ENCODE data around the gene SP7. TPM values are rescaled to one million over a fixed set of nuclear protein-coding genes. Genes with fewer than 3 reads are reported as not detected.

SP7 gene
- total and polyA plus RNA-seq, 2 donors (not counting 3 experiments of a cell fraction or from before 2014, with no cell fraction given): not detected

DNA sequence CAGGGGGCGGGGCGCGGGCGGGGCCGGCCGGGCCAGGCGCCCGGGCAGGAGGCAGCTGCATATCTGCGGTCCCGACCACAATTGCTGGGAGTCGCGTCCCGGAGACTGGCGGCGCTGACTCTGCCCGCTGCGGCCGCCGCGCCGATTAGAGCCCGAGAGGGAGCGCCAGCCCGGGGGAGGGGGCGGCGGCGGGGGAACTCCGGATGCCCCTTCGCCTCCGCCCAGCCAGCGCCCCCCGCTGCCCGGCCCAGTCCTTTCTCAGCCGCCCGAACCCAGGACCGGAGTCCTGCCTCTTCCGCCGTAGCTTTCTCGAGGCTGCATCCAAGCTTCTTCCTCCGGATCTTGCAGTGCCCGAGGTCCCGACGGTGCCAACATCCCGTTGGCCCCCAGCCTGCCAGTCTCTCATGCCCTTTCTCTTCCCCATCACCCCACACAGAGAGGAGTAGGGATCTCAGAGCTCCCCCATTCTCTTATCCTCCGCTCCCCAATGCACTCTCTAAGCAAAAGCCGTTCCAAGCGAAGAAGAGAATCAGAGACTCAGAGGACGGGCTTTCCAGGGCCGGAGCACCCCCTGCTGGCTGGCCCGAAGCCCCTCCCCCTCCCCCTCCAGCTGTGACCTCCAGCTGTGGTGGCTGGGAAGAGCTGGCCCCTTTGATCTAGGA is 8.8 kb upstream of the SP7 start:
- dilution Hi-C loops (cut with MboI; ENCODE audit: extremely low pct_ligation_motif_present, low sequenced_read_pairs): no loop called here
- TF ChIP-seq POLR2A (IDR thresholded peaks at IDR 0.05; ENCODE audit: low read depth, low read length) (peak; percentile 70), MYC (IDR thresholded peaks at IDR 0.05; ENCODE audit: low read depth, low read length) (no peak), POLR2AphosphoS5 (IDR thresholded peaks at IDR 0.05; ENCODE audit: insufficient read depth, low read depth, low read length) (peak; percentile 86)
- TF ChIP-seq, protein P1, sequence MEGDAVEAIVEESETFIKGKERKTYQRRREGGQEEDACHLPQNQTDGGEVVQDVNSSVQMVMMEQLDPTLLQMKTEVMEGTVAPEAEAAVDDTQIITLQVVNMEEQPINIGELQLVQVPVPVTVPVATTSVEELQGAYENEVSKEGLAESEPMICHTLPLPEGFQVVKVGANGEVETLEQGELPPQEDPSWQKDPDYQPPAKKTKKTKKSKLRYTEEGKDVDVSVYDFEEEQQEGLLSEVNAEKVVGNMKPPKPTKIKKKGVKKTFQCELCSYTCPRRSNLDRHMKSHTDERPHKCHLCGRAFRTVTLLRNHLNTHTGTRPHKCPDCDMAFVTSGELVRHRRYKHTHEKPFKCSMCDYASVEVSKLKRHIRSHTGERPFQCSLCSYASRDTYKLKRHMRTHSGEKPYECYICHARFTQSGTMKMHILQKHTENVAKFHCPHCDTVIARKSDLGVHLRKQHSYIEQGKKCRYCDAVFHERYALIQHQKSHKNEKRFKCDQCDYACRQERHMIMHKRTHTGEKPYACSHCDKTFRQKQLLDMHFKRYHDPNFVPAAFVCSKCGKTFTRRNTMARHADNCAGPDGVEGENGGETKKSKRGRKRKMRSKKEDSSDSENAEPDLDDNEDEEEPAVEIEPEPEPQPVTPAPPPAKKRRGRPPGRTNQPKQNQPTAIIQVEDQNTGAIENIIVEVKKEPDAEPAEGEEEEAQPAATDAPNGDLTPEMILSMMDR (IDR thresholded peaks at IDR 0.05; ENCODE audit: extremely low read depth in 1 of 2, insufficient read depth in 1 of 2, low read depth in 1 of 2, low read length in 2 of 2): peak; percentile 57 to 86
- peak overlapping the region; percentile 61 for H3K4me2 ChIP-seq (ENCODE audit: insufficient read depth, low read length)
- no peaks in the 10 kb centered on the region for H3K36me3 ChIP-seq (ENCODE audit: control insufficient read depth in 2 of 2, extremely low read depth in 1 of 2, insufficient read depth in 2 of 2, low read length in 2 of 2)
- peaks cover 13% of the 10 kb centered on the region for H3K4me1 ChIP-seq (ENCODE audit: control insufficient read depth, extremely low read depth, insufficient read depth, low read length)
- H3K79me2 ChIP-seq (ENCODE audit: control insufficient read depth, insufficient read depth, low read length): no peaks in the 10 kb centered on the region
- peak overlapping the region; percentile 78 for H2AFZ ChIP-seq (ENCODE audit: low read depth, low read length)
- no peak for FAIRE-seq
- peaks cover 0 to 4% of the 10 kb centered on the region in 2 experiments for H3K27me3 ChIP-seq (ENCODE audit: control insufficient read depth in 2 of 2, insufficient read depth in 2 of 2, low read length in 2 of 2)
- H3K27ac ChIP-seq (ENCODE audit: insufficient read depth, low read depth, low read length): peak overlapping the region; percentile 40
- no peaks in the 10 kb centered on the region for H3K9me3 ChIP-seq (replicated peaks; ENCODE audit: control insufficient read depth, insufficient read depth, low read length)
- TSS peak; percentile 49 for BruUV-seq (replicated peaks)
- POLR2A ChIA-PET: interaction anchor here (0.6 to 1.8 kb wide), 5 partner anchors 20 to 111 kb away, joined by 3 to 10 read pairs (median 3); partner anchors contain the start of gene AAAS
- intact Hi-C loops (cut with micrococcal nuclease): loop anchor here (1.0 kb wide), 1 partner anchor 18 kb away; no protein-coding TSS in a partner anchor
- peak overlapping the region; percentile 48 for H3K9ac ChIP-seq (replicated peaks; ENCODE audit: extremely low read depth, insufficient read depth, low read length)
- DNase-seq (ENCODE audit: low read depth, low spot score): peak; percentile 72
- CTCF ChIA-PET: interaction anchor here (0.5 to 4.5 kb wide), 36 partner anchors 8 to 291 kb away, joined by 3 to 225 read pairs (median 5); partner anchors contain the start of genes AAAS, MAP3K12, MYG1 and PFDN5
- H3K9me1 ChIP-seq (replicated peaks; ENCODE audit: control insufficient read depth, extremely low read depth, insufficient read depth, low read length): no peaks in the 10 kb centered on the region
- no peaks in the 10 kb centered on the region for H4K20me1 ChIP-seq (replicated peaks; ENCODE audit: control insufficient read depth, extremely low read depth, insufficient read depth, low read length)
- peak overlapping the region; percentile 43 to 47 (median 45) for H3K4me3 ChIP-seq (replicated peaks in 1 of 3; ENCODE audit: insufficient read depth in 1 of 3, low read depth in 1 of 3, low read length in 3 of 3)

DNA sequence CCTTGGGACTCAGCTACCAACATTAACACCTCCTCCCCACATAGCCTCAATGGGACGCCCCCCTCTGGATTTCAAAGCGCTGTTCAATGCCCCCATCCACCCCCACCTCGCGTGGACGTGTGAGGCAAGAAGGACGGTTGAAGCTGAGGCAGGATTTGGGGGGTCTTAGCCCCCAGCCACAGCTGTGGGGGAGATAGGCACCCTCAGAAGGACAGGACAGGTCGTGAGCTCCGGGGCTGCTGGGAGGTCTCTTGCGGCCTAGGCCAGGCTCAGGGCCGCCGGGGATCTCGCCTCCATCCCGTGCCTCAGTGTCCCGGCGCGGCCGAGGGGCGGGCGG is 8.3 kb upstream of the SP7 start:
- DNase-seq (ENCODE audit: low read depth, low spot score): no peak
- peak overlapping the region; percentile 26 for H3K9ac ChIP-seq (replicated peaks; ENCODE audit: extremely low read depth, insufficient read depth, low read length)
- no peaks in the 10 kb centered on the region for H3K79me2 ChIP-seq (ENCODE audit: control insufficient read depth, insufficient read depth, low read length)
- H4K20me1 ChIP-seq (replicated peaks; ENCODE audit: control insufficient read depth, extremely low read depth, insufficient read depth, low read length): no peaks in the 10 kb centered on the region
- H3K4me1 ChIP-seq (ENCODE audit: control insufficient read depth, extremely low read depth, insufficient read depth, low read length): peaks cover 13% of the 10 kb centered on the region
- TF ChIP-seq GATA2 (IDR thresholded peaks at IDR 0.05; ENCODE audit: insufficient read depth, insufficient read length, low read depth, low read length): no peak
- TF ChIP-seq POLR2AphosphoS5 (IDR thresholded peaks at IDR 0.05; ENCODE audit: insufficient read depth, low read depth, low read length): no peak
- no peak for TF ChIP-seq POLR2A (IDR thresholded peaks at IDR 0.05; ENCODE audit: low read depth, low read length)
- TF ChIP-seq, protein P2, sequence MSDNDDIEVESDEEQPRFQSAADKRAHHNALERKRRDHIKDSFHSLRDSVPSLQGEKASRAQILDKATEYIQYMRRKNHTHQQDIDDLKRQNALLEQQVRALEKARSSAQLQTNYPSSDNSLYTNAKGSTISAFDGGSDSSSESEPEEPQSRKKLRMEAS (IDR thresholded peaks at IDR 0.05; ENCODE audit: insufficient read depth, insufficient read length): no peak
- no peak for TF ChIP-seq MYC (IDR thresholded peaks at IDR 0.05; ENCODE audit: low read depth, low read length)
- no peak for TF ChIP-seq EZH2 (IDR thresholded peaks at IDR 0.05; ENCODE audit: borderline replicate concordance, low read depth, low read length, severe bottlenecking)
- TF ChIP-seq, protein P1 (IDR thresholded peaks at IDR 0.05; ENCODE audit: extremely low read depth in 1 of 2, insufficient read depth in 1 of 2, low read depth in 1 of 2, low read length in 2 of 2): no peak
- TF ChIP-seq JUN (IDR thresholded peaks at IDR 0.05; ENCODE audit: borderline replicate concordance, insufficient read depth, insufficient read length, low read depth): no peak
- no peak for TF ChIP-seq FOS (IDR thresholded peaks at IDR 0.05; ENCODE audit: borderline replicate concordance, insufficient read depth, low read length)
- ChIA-PET CTCF (interaction anchor here (0.5 to 4.5 kb wide), 31 partner anchors 8 to 290 kb away, joined by 3 to 225 read pairs (median 5); partner anchors contain the start of genes AAAS, MYG1, PFDN5 and SP1), POLR2A (interaction anchor here (0.7 to 1.8 kb wide), 3 partner anchors 23 to 77 kb away, joined by 3 to 10 read pairs (median 6); partner anchors contain the start of gene AAAS)
- H3K36me3 ChIP-seq (ENCODE audit: control insufficient read depth in 2 of 2, extremely low read depth in 1 of 2, insufficient read depth in 2 of 2, low read length in 2 of 2): no peaks in the 10 kb centered on the region
- H3K9me3 ChIP-seq (replicated peaks; ENCODE audit: control insufficient read depth, insufficient read depth, low read length): no peaks in the 10 kb centered on the region
- FAIRE-seq: no peak
- dilution Hi-C loops (cut with MboI; ENCODE audit: extremely low pct_ligation_motif_present, low sequenced_read_pairs): no loop called here
- intact Hi-C loops (cut with micrococcal nuclease): no loop called here
- peak overlapping the region in 2 of 3 experiments; percentile 37 to 45 for H3K4me3 ChIP-seq (replicated peaks in 1 of 3; ENCODE audit: insufficient read depth in 1 of 3, low read depth in 1 of 3, low read length in 3 of 3)
- no TSS peak for BruUV-seq (replicated peaks)
- no peak overlapping the region for H3K27ac ChIP-seq (ENCODE audit: insufficient read depth, low read depth, low read length)
- peak overlapping the region; percentile 49 for H3K4me2 ChIP-seq (ENCODE audit: insufficient read depth, low read length)
- peak overlapping the region; percentile 95 for H2AFZ ChIP-seq (ENCODE audit: low read depth, low read length)
- H3K9me1 ChIP-seq (replicated peaks; ENCODE audit: control insufficient read depth, extremely low read depth, insufficient read depth, low read length): no peaks in the 10 kb centered on the region
- peaks cover 0 to 4% of the 10 kb centered on the region in 2 experiments for H3K27me3 ChIP-seq (ENCODE audit: control insufficient read depth in 2 of 2, insufficient read depth in 2 of 2, low read length in 2 of 2)

Data from endothelial cell of umbilical vein (primary cell).